Astrocyte (in vitro differentiated cells and primary cell): ENCODE measurements around the gene BCAM. TPM values are rescaled to one million over a fixed set of nuclear protein-coding genes. Genes with fewer than 3 reads are reported as not detected.
A peak's percentile ranks its signal among the peaks of the same experiment; 100 is the strongest.

ENCODE experiments used
- DNase-seq: peaks from one replicate; pipeline ENCODE4 v3.0.0-alpha.2; 2010; ENCODE audit warnings: low read depth
- FAIRE-seq: peaks from 2 replicates; lab custom pipeline; 2011; peaks lifted over from hg19 to GRCh38; lab: Jason Lieb, UNC
- H2AFZ ChIP-seq: 2 replicates; pipeline ENCODE4 v1.6.0; 2012; ENCODE audit warnings: low read depth, low read length, inconsistent platforms
- H3K27ac ChIP-seq: 2 replicates; pipeline ENCODE4 v1.5.1; 2011; ENCODE audit warnings: low read depth, low read length, inconsistent platforms
- H3K27me3 ChIP-seq: 2 replicates; pipeline ENCODE4 v1.6.0; 2011; ENCODE audit warnings: low read length, inconsistent platforms; ENCODE audit not compliant: insufficient read depth
- H3K36me3 ChIP-seq: 2 replicates; pipeline ENCODE4 v1.5.1; 2011; ENCODE audit warnings: low read length, inconsistent platforms; ENCODE audit not compliant: insufficient read depth
- H3K4me1 ChIP-seq: 2 replicates; pipeline ENCODE4 v1.5.1; 2011; ENCODE audit warnings: low read length, inconsistent platforms; ENCODE audit not compliant: insufficient read depth
- H3K4me2 ChIP-seq: 2 replicates; pipeline ENCODE4 v1.6.0; 2012; ENCODE audit warnings: low read length, inconsistent platforms
- H3K4me3 ChIP-seq: 2 replicates; pipeline ENCODE4 v1.5.1; 2011; ENCODE audit warnings: low read depth, mild to moderate bottlenecking, low read length, inconsistent platforms; ENCODE audit not compliant: insufficient read depth
- H3K79me2 ChIP-seq: 2 replicates; pipeline ENCODE4 v1.6.0; 2012; ENCODE audit warnings: mild to moderate bottlenecking, low read length, inconsistent platforms; ENCODE audit not compliant: insufficient read depth
- H3K9ac ChIP-seq: 2 replicates; pipeline ENCODE4 v1.6.0; 2012; ENCODE audit warnings: mild to moderate bottlenecking, low read length, inconsistent platforms
- H3K9me3 ChIP-seq: 2 replicates; pipeline ENCODE4 v1.5.1; 2012; ENCODE audit warnings: low read depth, mild to moderate bottlenecking, low read length, inconsistent platforms; ENCODE audit not compliant: insufficient read depth
- H4K20me1 ChIP-seq: 2 replicates; pipeline ENCODE4 v1.6.0; 2012; ENCODE audit warnings: low read length, inconsistent platforms; ENCODE audit not compliant: insufficient read depth
- H3K27ac Mint-ChIP-seq: one replicate; pipeline ENCODE4 v1.8.0; 2021; ENCODE audit warnings: mild to moderate bottlenecking, mixed read lengths; ENCODE audit not compliant: unreplicated experiment
- H3K27me3 Mint-ChIP-seq: one replicate; pipeline ENCODE4 v1.8.0; 2021; ENCODE audit warnings: low read depth, mixed read lengths; ENCODE audit not compliant: unreplicated experiment
- H3K36me3 Mint-ChIP-seq: one replicate; pipeline ENCODE4 v1.8.0; 2021; ENCODE audit warnings: low read depth, mixed read lengths; ENCODE audit not compliant: unreplicated experiment
- H3K4me1 Mint-ChIP-seq: one replicate; pipeline ENCODE4 v1.8.0; 2021; ENCODE audit warnings: low read depth, mixed read lengths; ENCODE audit not compliant: unreplicated experiment
- H3K4me3 Mint-ChIP-seq: one replicate; pipeline ENCODE4 v1.8.0; 2021; ENCODE audit warnings: mild to moderate bottlenecking, moderate library complexity, mixed read lengths; ENCODE audit not compliant: unreplicated experiment
- H3K9me3 Mint-ChIP-seq: one replicate; pipeline ENCODE4 v1.8.0; 2021; ENCODE audit warnings: mild to moderate bottlenecking, mixed read lengths; ENCODE audit not compliant: unreplicated experiment
- CTCF ChIP-seq: IDR thresholded peaks from 2 replicates; pipeline ENCODE4 v1.5.1; 2011; ENCODE audit warnings: low read depth, mild to moderate bottlenecking, inconsistent platforms, low read length, moderate library complexity; ENCODE audit not compliant: insufficient read depth
- EZH2 ChIP-seq: IDR thresholded peaks from 2 replicates; pipeline ENCODE4 v1.6.1; 2012; ENCODE audit warnings: mild to moderate bottlenecking, low read length, inconsistent platforms; ENCODE audit not compliant: insufficient read depth
- total RNA-seq: library from RNA; stranded (reverse); gene quantifications from 2 replicates; pipeline ENCODE4 v1.2.1, GENCODE V29; 2021

Gene BCAM
- total RNA-seq, 1 donor from 2014 or later: 14.0 TPM

GRCh38 chr19:44846455-44847143 lies 37.7 kb downstream of the BCAM start:
- H3K4me1 Mint-ChIP-seq: peaks cover 19% of the 10 kb centered on the region
- no peak overlapping the region for H2AFZ ChIP-seq
- peak overlapping the region; percentile 99 for H3K4me3 Mint-ChIP-seq
- H3K36me3 ChIP-seq: no peaks in the 10 kb centered on the region
- peak overlapping the region; percentile 89 for H3K4me2 ChIP-seq
- FAIRE-seq (no peak), DNase-seq (peak; percentile 44)
- peak overlapping the region; percentile 99 for H3K9ac ChIP-seq
- peaks cover 24% of the 10 kb centered on the region for H3K4me1 ChIP-seq
- peaks cover 9% of the 10 kb centered on the region for H3K36me3 Mint-ChIP-seq
- H3K79me2 ChIP-seq: peaks cover 55% of the 10 kb centered on the region
- no peaks in the 10 kb centered on the region for H3K27me3 Mint-ChIP-seq
- H3K9me3 ChIP-seq: no peaks in the 10 kb centered on the region
- no peaks in the 10 kb centered on the region for H3K9me3 Mint-ChIP-seq
- no peaks in the 10 kb centered on the region for H3K27me3 ChIP-seq
- H3K4me3 ChIP-seq: peak overlapping the region; percentile 89
- TF ChIP-seq CTCF (no peak), EZH2 (no peak)
- H3K27ac ChIP-seq: peak overlapping the region; percentile 92
- H3K27ac Mint-ChIP-seq: peak overlapping the region; percentile 100
- H4K20me1 ChIP-seq: peaks cover 46% of the 10 kb centered on the region

GRCh38 chr19:44847144-44848035 lies 38.5 kb downstream of the BCAM start:
- H3K9me3 ChIP-seq: no peaks in the 10 kb centered on the region
- no peak overlapping the region for H2AFZ ChIP-seq
- TF ChIP-seq EZH2 (no peak), CTCF (no peak)
- peak overlapping the region; percentile 89 for H3K4me3 ChIP-seq
- peak overlapping the region; percentile 92 for H3K27ac ChIP-seq
- no peaks in the 10 kb centered on the region for H3K27me3 Mint-ChIP-seq
- peak; percentile 39 for DNase-seq
- H3K9me3 Mint-ChIP-seq: no peaks in the 10 kb centered on the region
- H3K36me3 Mint-ChIP-seq: peaks cover 11% of the 10 kb centered on the region
- no peaks in the 10 kb centered on the region for H3K36me3 ChIP-seq
- H4K20me1 ChIP-seq: peaks cover 54% of the 10 kb centered on the region
- no peaks in the 10 kb centered on the region for H3K27me3 ChIP-seq
- H3K4me3 Mint-ChIP-seq: peak overlapping the region; percentile 99
- peaks cover 21% of the 10 kb centered on the region for H3K4me1 Mint-ChIP-seq
- peak overlapping the region; percentile 89 for H3K4me2 ChIP-seq
- peak overlapping the region; percentile 100 for H3K27ac Mint-ChIP-seq
- H3K79me2 ChIP-seq: peaks cover 63% of the 10 kb centered on the region
- H3K4me1 ChIP-seq: peaks cover 24% of the 10 kb centered on the region
- H3K9ac ChIP-seq: peak overlapping the region; percentile 99
- no peak for FAIRE-seq
